K562 (cell line): ENCODE measurements around the gene LAMA3. TPM values are rescaled to one million over a fixed set of nuclear protein-coding genes. Genes with fewer than 3 reads are reported as not detected.

Source experiments
- ATAC-seq: fragments of 200-7000 bp; cut with Tn5 transposase; 3 replicates; pipeline ENCODE4 v1.9.1; 2020; ENCODE audit warnings: moderate library complexity
- BruUV-seq: library from RNA; stranded (reverse); fragments of 400-500 nt; replicated peaks from 2 replicates; lab custom pipeline; 2021; lab: Mats Ljungman, UMichigan
- CTCF ChIA-PET: fragments of 300-600 bp; formaldehyde crosslinking; extraction: SDS; loops from one replicate; lab custom pipeline; 2021; ENCODE audit warnings: low intra/inter-chr PET ratio; lab: Yijun Ruan, JAX
- POLR2A ChIA-PET: fragments of 300-600, 350-650 bp; sonication (Branson Sonifier 250); formaldehyde crosslinking; extraction: SDS; loops from one replicate; lab custom pipeline; 2021; ENCODE audit warnings: antibody characterized with exemption, inconsistent platforms; lab: Yijun Ruan, JAX
- DNase-seq, 4 experiments: peaks; one replicate each; pipeline versions ENCODE4 v3.0.0 to v3.0.0-alpha.2; 2011 to 2018; ENCODE audit warnings: low spot score in 3 of 4, mixed read lengths in 3 of 4; ENCODE audit errors: extremely low read depth in 1 of 4
- FAIRE-seq: peaks from 2 replicates; lab custom pipeline; 2011; peaks lifted over from hg19 to GRCh38; lab: Jason Lieb, UNC
- H2AFZ ChIP-seq: 2 replicates; pipeline ENCODE4 v1.6.0; 2011; ENCODE audit warnings: low read depth, low read length, control low read depth, inconsistent platforms
- H3K27ac ChIP-seq: fragments of 200-600 bp; 3 replicates; pipeline ENCODE4 v1.8.0; 2011; ENCODE audit warnings: low read depth, mild to moderate bottlenecking, control low read depth, inconsistent platforms, low read length, moderate library complexity, mixed read lengths; ENCODE audit errors: extremely low read depth
- H3K27me3 ChIP-seq, 2 experiments: fragments of 300-600 bp in 1 of 2; 2 replicates in 1 of 2; 3 replicates in 1 of 2; pipeline versions ENCODE4 v1.6.0 to v1.8.0; 2011; ENCODE audit warnings: inconsistent platforms in 2 of 2, low read length in 2 of 2, mild to moderate bottlenecking in 1 of 2, mixed read lengths in 1 of 2, moderate library complexity in 1 of 2; ENCODE audit not compliant: control insufficient read depth in 2 of 2, insufficient read depth in 2 of 2
- H3K36me3 ChIP-seq: fragments of 300-600 bp; 3 replicates; pipeline ENCODE4 v1.8.0; 2011; ENCODE audit warnings: mild to moderate bottlenecking, low read length, inconsistent platforms; ENCODE audit not compliant: control insufficient read depth, insufficient read depth
- H3K4me1 ChIP-seq, 2 experiments: fragments of 200-600 bp in 1 of 2; replicated peaks in 1 of 2; 2 replicates in 1 of 2; 3 replicates in 1 of 2; pipeline versions ENCODE4 v1.5.1 to v1.8.0; 2011; ENCODE audit warnings: inconsistent platforms in 2 of 2, low read length in 2 of 2, mild to moderate bottlenecking in 1 of 2, mixed read lengths in 1 of 2, moderate library complexity in 1 of 2; ENCODE audit not compliant: control insufficient read depth in 2 of 2, insufficient read depth in 2 of 2
- H3K4me2 ChIP-seq: 2 replicates; pipeline ENCODE4 v1.6.1; 2011; ENCODE audit warnings: low read length, control low read depth, inconsistent platforms, mixed read lengths; ENCODE audit not compliant: insufficient read depth
- H3K4me3 ChIP-seq: fragments of 200-600 bp; sonication (generic), shearing (Covaris generic); 2 replicates; pipeline ENCODE4 v1.5.1; 2016; ENCODE audit warnings: control low read depth, inconsistent platforms
- H3K79me2 ChIP-seq: fragments of 200-600 bp; 3 replicates; pipeline ENCODE4 v1.8.0; 2011; ENCODE audit warnings: low read length, inconsistent platforms; ENCODE audit not compliant: control insufficient read depth, insufficient read depth
- H3K9ac ChIP-seq, 2 experiments: 2 replicates each; pipeline versions ENCODE4 v1.6.0 to v1.6.1; 2011; ENCODE audit warnings: low read depth in 2 of 2, low read length in 2 of 2, control low read depth in 1 of 2, inconsistent platforms in 1 of 2, mild to moderate bottlenecking in 1 of 2, mixed read lengths in 1 of 2; ENCODE audit not compliant: insufficient read depth in 1 of 2
- H3K9me1 ChIP-seq: one replicate; pipeline ENCODE4 v1.6.0; 2011; ENCODE audit warnings: inconsistent platforms, mild to moderate bottlenecking, low read length, moderate library complexity; ENCODE audit not compliant: control insufficient read depth, insufficient read depth
- H3K9me3 ChIP-seq: replicated peaks from 2 replicates; pipeline ENCODE4 v1.5.1; 2011; ENCODE audit warnings: low read depth, low read length, inconsistent platforms; ENCODE audit not compliant: control insufficient read depth, insufficient read depth
- H4K20me1 ChIP-seq: replicated peaks from 2 replicates; pipeline ENCODE4 v1.6.1; 2011; ENCODE audit warnings: low read length, inconsistent platforms, mixed read lengths; ENCODE audit not compliant: control insufficient read depth, insufficient read depth
- CREM ChIP-seq: IDR thresholded peaks from 2 replicates; pipeline ENCODE4 v1.6.1; 2014; ENCODE audit warnings: antibody characterized with exemption, low read depth
- GABPB2 ChIP-seq: fragments of 250-450 bp; sonication (Bioruptor Pico); conservative IDR thresholded peaks from 2 replicates; pipeline ENCODE4 v1.5.1; 2021; ENCODE audit warnings: mild to moderate bottlenecking
- IRF1 ChIP-seq: sonication (generic); formaldehyde crosslinking; IDR thresholded peaks from 2 replicates; pipeline ENCODE4 v1.8.0; 2022; ENCODE audit warnings: missing genetic modification reagents, mild to moderate bottlenecking, borderline replicate concordance
- ZC3H4 ChIP-seq: sonication (generic); formaldehyde crosslinking; IDR thresholded peaks from 2 replicates; pipeline ENCODE4 v1.9.0; 2021; ENCODE audit warnings: missing genetic modification reagents, borderline replicate concordance
- ZKSCAN3 ChIP-seq: fragments of 250-450 bp; sonication (Bioruptor Pico); IDR thresholded peaks from 2 replicates; pipeline ENCODE4 v1.4.0; 2020
- ZNF431 ChIP-seq: sonication (generic); formaldehyde crosslinking; IDR thresholded peaks from 2 replicates; pipeline ENCODE4 v1.8.0; 2022; ENCODE audit warnings: mild to moderate bottlenecking, missing genetic modification reagents
- WGBS: fragments of 100-300 bp; shearing (Covaris generic); methylation state at CpG from one replicate; pipeline ENCODE4 v1.1.6; 2016; ENCODE audit warnings: low coverage, mixed read lengths; ENCODE audit not compliant: insufficient coverage; ENCODE audit errors: missing lambda C conversion rate; 5-methylcytosine and 5-hydroxymethylcytosine counted together
- in situ Hi-C: fragments of 300-500 bp; cut with MboI; formaldehyde crosslinking; loops from 4 replicates; pipeline ENCODE4 v1.15.0; 2018; ENCODE audit warnings: inconsistent platforms, mixed read lengths
- intact Hi-C: fragments of 100-400 bp; cut with micrococcal nuclease; formaldehyde crosslinking; loops from 2 replicates; pipeline ENCODE4 v1.14.2; 2022
- polyA plus RNA-seq, 8 experiments: library from polyadenylated mRNA; depleted of rRNA in 4 of 8; stranded (reverse) in 5 of 8; unstranded in 3 of 8; fragments of >200 nt; fragmentation: Nextera tagmentation in 2 of 8; fragmentation: Illumina TruSeq in 1 of 8; extraction: Ambion mirVana in 2 of 8; extraction: Trizol in 1 of 8; gene quantifications; 2 replicates each; pipeline versions ENCODE4 v1.2.1 to v1.2.3, GENCODE V29; 2011 to 2014; ENCODE audit warnings: inconsistent platforms in 1 of 8, missing spikeins in 1 of 8
- total RNA-seq, 7 experiments: library from RNA; depleted of rRNA in 6 of 7; stranded (reverse); fragments of >200 nt in 6 of 7; fragmentation: Illumina TruSeq in 2 of 7; extraction: Trizol in 2 of 7; gene quantifications; 2 replicates each; pipeline versions ENCODE4 v1.2.1 to v1.2.3, GENCODE V29; 2011 to 2021; ENCODE audit warnings: low replicate concordance in 1 of 7
- TF ChIP-seq, protein P1 (sequence below): sonication (generic); formaldehyde crosslinking; IDR thresholded peaks from 2 replicates; pipeline ENCODE4 v1.8.1; 2023; ENCODE audit warnings: mild to moderate bottlenecking, missing genetic modification reagents
- TF ChIP-seq, protein P2 (sequence below): fragments of 250-450 bp; sonication (Bioruptor Pico); IDR thresholded peaks from 2 replicates; pipeline ENCODE4 v1.5.0; 2022; ENCODE audit warnings: mild to moderate bottlenecking

Gene LAMA3
- total and polyA plus RNA-seq, 9 of the 15 experiments (the other 6 are each of a cell fraction or from before 2014, with no cell fraction given): 0.07 TPM; not detected in 8

DNA sequence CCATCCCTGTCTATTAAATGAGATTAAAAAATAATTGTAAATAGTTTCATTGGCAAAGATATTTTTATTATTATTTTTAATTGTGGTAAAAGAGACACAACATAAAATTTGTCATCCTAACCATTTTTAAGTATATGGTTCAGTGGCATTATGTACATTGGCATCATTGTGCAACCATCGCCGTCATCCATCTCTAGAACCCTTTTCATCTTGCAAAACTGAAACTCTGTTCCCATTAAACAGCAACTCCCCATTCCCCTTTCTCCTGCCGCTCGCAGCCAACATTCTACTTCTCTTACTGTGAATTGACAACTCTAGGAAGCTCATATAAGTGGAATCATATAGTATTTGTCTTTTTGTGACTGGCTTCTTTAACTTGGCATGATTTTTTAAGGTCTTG lies 25.3 kb downstream of the LAMA3 start:
- ATAC-seq: no peak
- in situ Hi-C loops (loop anchor here (10.0 kb wide), 1 partner anchor 210 kb away; the partner anchor contains the start of gene RMC1), intact Hi-C loops (no loop called here)
- Histone ChIP-seq H3K4me3 (no peak overlapping the region), H3K4me1 (peaks cover 0 to 22% of the 10 kb centered on the region in 2 experiments; a peak in 3 of 5 replicates), H4K20me1 (no peaks in the 10 kb centered on the region), H3K27me3 (peaks cover 3 to 6% of the 10 kb centered on the region in 2 experiments; a peak in 2 of 5 replicates), H3K4me2 (no peak overlapping the region), H2AFZ (no peak overlapping the region), H3K9me1 (no peaks in the 10 kb centered on the region), H3K36me3 (no peaks in the 10 kb centered on the region), H3K9ac (no peak overlapping the region), H3K27ac (no peak overlapping the region), H3K9me3 (no peaks in the 10 kb centered on the region), H3K79me2 (no peaks in the 10 kb centered on the region)
- DNase-seq: no peak
- no TSS peak for BruUV-seq
- FAIRE-seq: no peak
- TF ChIP-seq ZC3H4 (CRISPR knock-in tag) (no peak), GABPB2 (no peak), ZKSCAN3 (CRISPR knock-in tag) (no peak), CREM (no peak), ZNF431 (CRISPR knock-in tag) (no peak), IRF1 (CRISPR knock-in tag) (no peak)
- TF ChIP-seq, protein P1, sequence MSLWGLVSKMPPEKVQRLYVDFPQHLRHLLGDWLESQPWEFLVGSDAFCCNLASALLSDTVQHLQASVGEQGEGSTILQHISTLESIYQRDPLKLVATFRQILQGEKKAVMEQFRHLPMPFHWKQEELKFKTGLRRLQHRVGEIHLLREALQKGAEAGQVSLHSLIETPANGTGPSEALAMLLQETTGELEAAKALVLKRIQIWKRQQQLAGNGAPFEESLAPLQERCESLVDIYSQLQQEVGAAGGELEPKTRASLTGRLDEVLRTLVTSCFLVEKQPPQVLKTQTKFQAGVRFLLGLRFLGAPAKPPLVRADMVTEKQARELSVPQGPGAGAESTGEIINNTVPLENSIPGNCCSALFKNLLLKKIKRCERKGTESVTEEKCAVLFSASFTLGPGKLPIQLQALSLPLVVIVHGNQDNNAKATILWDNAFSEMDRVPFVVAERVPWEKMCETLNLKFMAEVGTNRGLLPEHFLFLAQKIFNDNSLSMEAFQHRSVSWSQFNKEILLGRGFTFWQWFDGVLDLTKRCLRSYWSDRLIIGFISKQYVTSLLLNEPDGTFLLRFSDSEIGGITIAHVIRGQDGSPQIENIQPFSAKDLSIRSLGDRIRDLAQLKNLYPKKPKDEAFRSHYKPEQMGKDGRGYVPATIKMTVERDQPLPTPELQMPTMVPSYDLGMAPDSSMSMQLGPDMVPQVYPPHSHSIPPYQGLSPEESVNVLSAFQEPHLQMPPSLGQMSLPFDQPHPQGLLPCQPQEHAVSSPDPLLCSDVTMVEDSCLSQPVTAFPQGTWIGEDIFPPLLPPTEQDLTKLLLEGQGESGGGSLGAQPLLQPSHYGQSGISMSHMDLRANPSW (CRISPR knock-in tag): no peak
- TF ChIP-seq, protein P2, sequence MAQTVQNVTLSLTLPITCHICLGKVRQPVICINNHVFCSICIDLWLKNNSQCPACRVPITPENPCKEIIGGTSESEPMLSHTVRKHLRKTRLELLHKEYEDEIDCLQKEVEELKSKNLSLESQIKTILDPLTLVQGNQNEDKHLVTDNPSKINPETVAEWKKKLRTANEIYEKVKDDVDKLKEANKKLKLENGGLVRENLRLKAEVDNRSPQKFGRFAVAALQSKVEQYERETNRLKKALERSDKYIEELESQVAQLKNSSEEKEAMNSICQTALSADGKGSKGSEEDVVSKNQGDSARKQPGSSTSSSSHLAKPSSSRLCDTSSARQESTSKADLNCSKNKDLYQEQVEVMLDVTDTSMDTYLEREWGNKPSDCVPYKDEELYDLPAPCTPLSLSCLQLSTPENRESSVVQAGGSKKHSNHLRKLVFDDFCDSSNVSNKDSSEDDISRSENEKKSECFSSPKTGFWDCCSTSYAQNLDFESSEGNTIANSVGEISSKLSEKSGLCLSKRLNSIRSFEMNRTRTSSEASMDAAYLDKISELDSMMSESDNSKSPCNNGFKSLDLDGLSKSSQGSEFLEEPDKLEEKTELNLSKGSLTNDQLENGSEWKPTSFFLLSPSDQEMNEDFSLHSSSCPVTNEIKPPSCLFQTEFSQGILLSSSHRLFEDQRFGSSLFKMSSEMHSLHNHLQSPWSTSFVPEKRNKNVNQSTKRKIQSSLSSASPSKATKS (CRISPR knock-in tag): no peak
- 5% methylated on average over 4 of the region's 4 CpGs for WGBS
- ChIA-PET POLR2A (no interaction called here), CTCF (no interaction called here)
